K562 (cell line): ENCODE results near the gene GNAT1. TPM values are rescaled to one million over a fixed set of nuclear protein-coding genes. Genes with fewer than 3 reads are reported as not detected.

Source experiments
- ATAC-seq: fragments of 200-7000 bp; cut with Tn5 transposase; 3 replicates; pipeline ENCODE4 v1.9.1; 2020; ENCODE audit warnings: moderate library complexity
- BruUV-seq: library from RNA; stranded (reverse); fragments of 400-500 nt; replicated peaks from 2 replicates; lab custom pipeline; 2021; lab: Mats Ljungman, UMichigan
- CTCF ChIA-PET: fragments of 300-600 bp; formaldehyde crosslinking; extraction: SDS; loops from one replicate; lab custom pipeline; 2021; ENCODE audit warnings: low intra/inter-chr PET ratio; lab: Yijun Ruan, JAX
- POLR2A ChIA-PET: fragments of 300-600, 350-650 bp; sonication (Branson Sonifier 250); formaldehyde crosslinking; extraction: SDS; loops from one replicate; lab custom pipeline; 2021; ENCODE audit warnings: antibody characterized with exemption, inconsistent platforms; lab: Yijun Ruan, JAX
- DNase-seq, 4 experiments: peaks; one replicate each; pipeline versions ENCODE4 v3.0.0 to v3.0.0-alpha.2; 2011 to 2018; ENCODE audit warnings: low spot score in 3 of 4, mixed read lengths in 3 of 4; ENCODE audit errors: extremely low read depth in 1 of 4
- FAIRE-seq: peaks from 2 replicates; lab custom pipeline; 2011; peaks lifted over from hg19 to GRCh38; lab: Jason Lieb, UNC
- H2AFZ ChIP-seq: 2 replicates; pipeline ENCODE4 v1.6.0; 2011; ENCODE audit warnings: low read depth, low read length, control low read depth, inconsistent platforms
- H3K27ac ChIP-seq: fragments of 200-600 bp; 3 replicates; pipeline ENCODE4 v1.8.0; 2011; ENCODE audit warnings: low read depth, mild to moderate bottlenecking, control low read depth, inconsistent platforms, low read length, moderate library complexity, mixed read lengths; ENCODE audit errors: extremely low read depth
- H3K27me3 ChIP-seq, 2 experiments: fragments of 300-600 bp in 1 of 2; 2 replicates in 1 of 2; 3 replicates in 1 of 2; pipeline versions ENCODE4 v1.6.0 to v1.8.0; 2011; ENCODE audit warnings: inconsistent platforms in 2 of 2, low read length in 2 of 2, mild to moderate bottlenecking in 1 of 2, mixed read lengths in 1 of 2, moderate library complexity in 1 of 2; ENCODE audit not compliant: control insufficient read depth in 2 of 2, insufficient read depth in 2 of 2
- H3K36me3 ChIP-seq: fragments of 300-600 bp; 3 replicates; pipeline ENCODE4 v1.8.0; 2011; ENCODE audit warnings: mild to moderate bottlenecking, low read length, inconsistent platforms; ENCODE audit not compliant: control insufficient read depth, insufficient read depth
- H3K4me1 ChIP-seq, 2 experiments: fragments of 200-600 bp in 1 of 2; replicated peaks in 1 of 2; 2 replicates in 1 of 2; 3 replicates in 1 of 2; pipeline versions ENCODE4 v1.5.1 to v1.8.0; 2011; ENCODE audit warnings: inconsistent platforms in 2 of 2, low read length in 2 of 2, mild to moderate bottlenecking in 1 of 2, mixed read lengths in 1 of 2, moderate library complexity in 1 of 2; ENCODE audit not compliant: control insufficient read depth in 2 of 2, insufficient read depth in 2 of 2
- H3K4me2 ChIP-seq: 2 replicates; pipeline ENCODE4 v1.6.1; 2011; ENCODE audit warnings: low read length, control low read depth, inconsistent platforms, mixed read lengths; ENCODE audit not compliant: insufficient read depth
- H3K4me3 ChIP-seq: fragments of 200-600 bp; sonication (generic), shearing (Covaris generic); 2 replicates; pipeline ENCODE4 v1.5.1; 2016; ENCODE audit warnings: control low read depth, inconsistent platforms
- H3K79me2 ChIP-seq: fragments of 200-600 bp; 3 replicates; pipeline ENCODE4 v1.8.0; 2011; ENCODE audit warnings: low read length, inconsistent platforms; ENCODE audit not compliant: control insufficient read depth, insufficient read depth
- H3K9ac ChIP-seq, 2 experiments: 2 replicates each; pipeline versions ENCODE4 v1.6.0 to v1.6.1; 2011; ENCODE audit warnings: low read depth in 2 of 2, low read length in 2 of 2, control low read depth in 1 of 2, inconsistent platforms in 1 of 2, mild to moderate bottlenecking in 1 of 2, mixed read lengths in 1 of 2; ENCODE audit not compliant: insufficient read depth in 1 of 2
- H3K9me1 ChIP-seq: one replicate; pipeline ENCODE4 v1.6.0; 2011; ENCODE audit warnings: inconsistent platforms, mild to moderate bottlenecking, low read length, moderate library complexity; ENCODE audit not compliant: control insufficient read depth, insufficient read depth
- H3K9me3 ChIP-seq: replicated peaks from 2 replicates; pipeline ENCODE4 v1.5.1; 2011; ENCODE audit warnings: low read depth, low read length, inconsistent platforms; ENCODE audit not compliant: control insufficient read depth, insufficient read depth
- H4K20me1 ChIP-seq: replicated peaks from 2 replicates; pipeline ENCODE4 v1.6.1; 2011; ENCODE audit warnings: low read length, inconsistent platforms, mixed read lengths; ENCODE audit not compliant: control insufficient read depth, insufficient read depth
- EHMT2 ChIP-seq: fragments of 450-650 bp; IDR thresholded peaks from 2 replicates; pipeline ENCODE4 v1.6.1; 2018; ENCODE audit warnings: antibody characterized with exemption
- EWSR1 ChIP-seq: fragments of 450-650 bp; IDR thresholded peaks from 2 replicates; pipeline ENCODE4 v1.6.1; 2018; ENCODE audit warnings: borderline replicate concordance, mild to moderate bottlenecking, low read depth, moderate library complexity; ENCODE audit not compliant: partially characterized antibody
- HSF4 ChIP-seq: fragments of 250-450 bp; sonication (Bioruptor Pico); IDR thresholded peaks from 2 replicates; pipeline ENCODE4 v2.1.2; 2022; ENCODE audit warnings: mild to moderate bottlenecking, moderate library complexity, borderline replicate concordance
- JUN ChIP-seq, 2 experiments: sonication (generic) in 1 of 2; formaldehyde crosslinking in 1 of 2; IDR thresholded peaks; 2 replicates each; pipeline versions ENCODE4 v1.6.1 to v1.8.0; 2012 to 2022; ENCODE audit warnings: borderline replicate concordance in 2 of 2, mild to moderate bottlenecking in 2 of 2, improper control_type of control experiment in 1 of 2, low read depth in 1 of 2, low read length in 1 of 2, missing genetic modification reagents in 1 of 2
- KAT8 ChIP-seq: fragments of 450-650 bp; IDR thresholded peaks from 2 replicates; pipeline ENCODE4 v1.6.1; 2016; ENCODE audit warnings: low read depth, mild to moderate bottlenecking
- LCOR ChIP-seq: sonication (generic); formaldehyde crosslinking; IDR thresholded peaks from 2 replicates; pipeline ENCODE4 v1.8.0; 2022; ENCODE audit warnings: mild to moderate bottlenecking, missing genetic modification reagents
- NCOA2 ChIP-seq, 2 experiments: fragments of 450-650 bp; IDR thresholded peaks; 2 replicates each; pipeline ENCODE4 v1.6.1; 2018; ENCODE audit warnings: mild to moderate bottlenecking in 2 of 2, moderate library complexity in 1 of 2; ENCODE audit not compliant: partially characterized antibody in 2 of 2
- PRMT5 ChIP-seq: sonication (generic); formaldehyde crosslinking; IDR thresholded peaks from 2 replicates; pipeline ENCODE4 v1.5.0; 2020; ENCODE audit warnings: missing genetic modification reagents
- RBM34 ChIP-seq: fragments of 200-400 bp; formaldehyde crosslinking; IDR thresholded peaks from 2 replicates; pipeline ENCODE4 v1.6.1; 2018; ENCODE audit warnings: low read length, borderline replicate concordance; ENCODE audit not compliant: insufficient read depth
- RFX1 ChIP-seq: fragments of 450-650 bp; IDR thresholded peaks from 2 replicates; pipeline ENCODE4 v1.6.1; 2016; ENCODE audit warnings: mild to moderate bottlenecking, moderate library complexity
- RUNX1 ChIP-seq: sonication (generic); IDR thresholded peaks from 2 replicates; pipeline ENCODE4 v1.6.1; 2016; ENCODE audit warnings: antibody characterized with exemption, low read depth
- SNRNP70 ChIP-seq: fragments of 200-400 bp; formaldehyde crosslinking; optimal IDR thresholded peaks from 2 replicates; pipeline ENCODE3; 2017; ENCODE audit warnings: low read depth, low read length
- TAL1 ChIP-seq: fragments of 450-650 bp; IDR thresholded peaks from 2 replicates; pipeline ENCODE4 v1.6.1; 2016; ENCODE audit warnings: mild to moderate bottlenecking
- ZKSCAN3 ChIP-seq: fragments of 250-450 bp; sonication (Bioruptor Pico); IDR thresholded peaks from 2 replicates; pipeline ENCODE4 v1.4.0; 2020
- ZNF212 ChIP-seq: fragments of 450-650 bp; formaldehyde crosslinking; IDR thresholded peaks from 2 replicates; pipeline ENCODE4 v1.4.0; 2020; ENCODE audit warnings: mild to moderate bottlenecking
- ZNF217 ChIP-seq: sonication (generic); formaldehyde crosslinking; IDR thresholded peaks from 2 replicates; pipeline ENCODE4 v1.8.0; 2022; ENCODE audit warnings: mild to moderate bottlenecking, missing genetic modification reagents
- WGBS: fragments of 100-300 bp; shearing (Covaris generic); methylation state at CpG from one replicate; pipeline ENCODE4 v1.1.6; 2016; ENCODE audit warnings: low coverage, mixed read lengths; ENCODE audit not compliant: insufficient coverage; ENCODE audit errors: missing lambda C conversion rate; 5-methylcytosine and 5-hydroxymethylcytosine counted together
- in situ Hi-C: fragments of 300-500 bp; cut with MboI; formaldehyde crosslinking; loops from 4 replicates; pipeline ENCODE4 v1.15.0; 2018; ENCODE audit warnings: inconsistent platforms, mixed read lengths
- intact Hi-C: fragments of 100-400 bp; cut with micrococcal nuclease; formaldehyde crosslinking; loops from 2 replicates; pipeline ENCODE4 v1.14.2; 2022
- polyA plus RNA-seq, 8 experiments: library from polyadenylated mRNA; depleted of rRNA in 4 of 8; stranded (reverse) in 5 of 8; unstranded in 3 of 8; fragments of >200 nt; fragmentation: Nextera tagmentation in 2 of 8; fragmentation: Illumina TruSeq in 1 of 8; extraction: Ambion mirVana in 2 of 8; extraction: Trizol in 1 of 8; gene quantifications; 2 replicates each; pipeline versions ENCODE4 v1.2.1 to v1.2.3, GENCODE V29; 2011 to 2014; ENCODE audit warnings: inconsistent platforms in 1 of 8, missing spikeins in 1 of 8
- total RNA-seq, 7 experiments: library from RNA; depleted of rRNA in 6 of 7; stranded (reverse); fragments of >200 nt in 6 of 7; fragmentation: Illumina TruSeq in 2 of 7; extraction: Trizol in 2 of 7; gene quantifications; 2 replicates each; pipeline versions ENCODE4 v1.2.1 to v1.2.3, GENCODE V29; 2011 to 2021; ENCODE audit warnings: low replicate concordance in 1 of 7
- TF ChIP-seq, protein P1 (sequence below): fragments of 250-450 bp; sonication (Bioruptor Pico); IDR thresholded peaks from 2 replicates; pipeline ENCODE4 v1.8.0; 2021; ENCODE audit warnings: mild to moderate bottlenecking, moderate library complexity
- TF ChIP-seq, protein P2 (sequence below): IDR thresholded peaks from 2 replicates; pipeline ENCODE4 v1.6.1; 2014; ENCODE audit warnings: antibody characterized with exemption

The GNAT1 gene
- total and polyA plus RNA-seq, 9 of the 15 experiments (the other 6 are each of a cell fraction or from before 2014, with no cell fraction given): not detected

DNA sequence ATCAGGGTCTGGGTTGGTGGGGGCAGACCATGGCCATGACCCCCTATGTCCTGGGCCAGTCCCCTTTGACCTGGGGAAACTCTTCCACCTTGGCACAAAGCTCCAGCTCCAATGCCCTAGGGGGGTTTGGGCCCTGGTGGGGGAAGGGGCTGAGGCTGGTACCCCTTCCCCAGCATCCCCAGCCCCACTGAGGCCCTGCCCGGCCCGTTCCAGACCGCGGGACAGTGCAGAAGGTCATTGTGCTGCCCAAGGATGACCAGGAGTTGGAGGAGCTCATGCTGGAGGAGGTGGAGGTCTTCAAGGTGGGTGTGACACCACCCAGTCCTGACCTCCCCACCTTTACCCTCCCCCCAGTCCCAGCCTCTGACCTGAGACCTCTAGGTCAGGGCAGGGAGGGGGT lies 6.2 kb upstream of the GNAT1 start:
- Histone ChIP-seq H3K27ac (no peak overlapping the region), H3K4me3 (no peak overlapping the region), H3K4me1 (peaks cover 0 to 31% of the 10 kb centered on the region in 2 experiments; a peak in 3 of 5 replicates), H3K4me2 (no peak overlapping the region), H3K9me1 (no peaks in the 10 kb centered on the region), H3K27me3 (no peaks in the 10 kb centered on the region), H2AFZ (no peak overlapping the region), H3K9me3 (no peaks in the 10 kb centered on the region), H3K79me2 (no peaks in the 10 kb centered on the region), H4K20me1 (no peaks in the 10 kb centered on the region), H3K9ac (no peak overlapping the region), H3K36me3 (no peaks in the 10 kb centered on the region)
- WGBS: no CpG with 5 or more reads among the region's 4 CpGs
- ATAC-seq: no peak
- TF ChIP-seq RBM34: no peak
- no peak for TF ChIP-seq JUN (IDR thresholded peaks at IDR 0.05; ENCODE audit: borderline replicate concordance, low read depth, low read length)
- no peak for TF ChIP-seq JUN (CRISPR knock-in tag; IDR thresholded peaks at IDR 0.05; ENCODE audit: borderline replicate concordance)
- TF ChIP-seq, protein P1, sequence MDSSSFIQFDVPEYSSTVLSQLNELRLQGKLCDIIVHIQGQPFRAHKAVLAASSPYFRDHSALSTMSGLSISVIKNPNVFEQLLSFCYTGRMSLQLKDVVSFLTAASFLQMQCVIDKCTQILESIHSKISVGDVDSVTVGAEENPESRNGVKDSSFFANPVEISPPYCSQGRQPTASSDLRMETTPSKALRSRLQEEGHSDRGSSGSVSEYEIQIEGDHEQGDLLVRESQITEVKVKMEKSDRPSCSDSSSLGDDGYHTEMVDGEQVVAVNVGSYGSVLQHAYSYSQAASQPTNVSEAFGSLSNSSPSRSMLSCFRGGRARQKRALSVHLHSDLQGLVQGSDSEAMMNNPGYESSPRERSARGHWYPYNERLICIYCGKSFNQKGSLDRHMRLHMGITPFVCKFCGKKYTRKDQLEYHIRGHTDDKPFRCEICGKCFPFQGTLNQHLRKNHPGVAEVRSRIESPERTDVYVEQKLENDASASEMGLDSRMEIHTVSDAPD: no peak
- TF ChIP-seq PRMT5 (CRISPR knock-in tag): no peak
- no peak for TF ChIP-seq TAL1
- TF ChIP-seq LCOR (CRISPR knock-in tag): no peak
- no peak for TF ChIP-seq RFX1
- TF ChIP-seq SNRNP70: no peak
- no peak for TF ChIP-seq EWSR1
- no peak for TF ChIP-seq ZKSCAN3 (CRISPR knock-in tag)
- no peak for TF ChIP-seq ZNF212 (CRISPR knock-in tag)
- TF ChIP-seq ZNF217 (CRISPR knock-in tag): no peak
- no peak for TF ChIP-seq KAT8
- no peak for TF ChIP-seq HSF4 (CRISPR knock-in tag)
- TF ChIP-seq, protein P2, sequence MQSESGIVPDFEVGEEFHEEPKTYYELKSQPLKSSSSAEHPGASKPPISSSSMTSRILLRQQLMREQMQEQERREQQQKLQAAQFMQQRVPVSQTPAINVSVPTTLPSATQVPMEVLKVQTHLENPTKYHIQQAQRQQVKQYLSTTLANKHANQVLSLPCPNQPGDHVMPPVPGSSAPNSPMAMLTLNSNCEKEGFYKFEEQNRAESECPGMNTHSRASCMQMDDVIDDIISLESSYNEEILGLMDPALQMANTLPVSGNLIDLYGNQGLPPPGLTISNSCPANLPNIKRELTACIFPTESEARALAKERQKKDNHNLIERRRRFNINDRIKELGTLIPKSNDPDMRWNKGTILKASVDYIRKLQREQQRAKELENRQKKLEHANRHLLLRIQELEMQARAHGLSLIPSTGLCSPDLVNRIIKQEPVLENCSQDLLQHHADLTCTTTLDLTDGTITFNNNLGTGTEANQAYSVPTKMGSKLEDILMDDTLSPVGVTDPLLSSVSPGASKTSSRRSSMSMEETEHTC: no peak
- TF ChIP-seq RUNX1: no peak
- no peak for TF ChIP-seq NCOA2 (IDR thresholded peaks at IDR 0.05; ENCODE audit: partially characterized antibody in 2 of 2)
- TF ChIP-seq EHMT2: no peak
- DNase-seq: no peak
- no TSS peak for BruUV-seq
- POLR2A ChIA-PET: interaction anchor here (1.0 kb wide), 1 partner anchor 55 kb away, joined by 4 read pairs; no protein-coding TSS in a partner anchor
- intact Hi-C loops (no loop called here), in situ Hi-C loops (no loop called here)
- CTCF ChIA-PET: no interaction called here
- FAIRE-seq: no peak
